HepG2 (cell line): Measurements from ENCODE around the gene ADAM22.

Experiments
- ATF7-NPFF ChIP-seq: sonication (generic); formaldehyde crosslinking; IDR thresholded peaks from 2 replicates; pipeline ENCODE4 v1.8.1; 2023; ENCODE audit warnings: mild to moderate bottlenecking, low read depth, missing genetic modification reagents, moderate library complexity
- FOXJ3 ChIP-seq: sonication (generic); formaldehyde crosslinking; IDR thresholded peaks from 2 replicates; pipeline ENCODE4 v1.4.0; 2020; ENCODE audit warnings: missing genetic modification reagents, mild to moderate bottlenecking, borderline replicate concordance
- KDM5B ChIP-seq: sonication (generic); formaldehyde crosslinking; IDR thresholded peaks from 2 replicates; pipeline ENCODE4 v1.4.0; 2020; ENCODE audit warnings: missing genetic modification reagents, mild to moderate bottlenecking, borderline replicate concordance
- LRRFIP1 ChIP-seq: sonication (generic); formaldehyde crosslinking; conservative IDR thresholded peaks from 2 replicates; pipeline ENCODE4 v1.4.0; 2020; ENCODE audit warnings: missing genetic modification reagents
- REST ChIP-seq, 2 experiments: IDR thresholded peaks; 2 replicates each; pipeline ENCODE4 v1.6.1; 2011 to 2012; ENCODE audit warnings: low read length in 2 of 2, borderline replicate concordance in 1 of 2, low read depth in 1 of 2, mild to moderate bottlenecking in 1 of 2, moderate library complexity in 1 of 2
- ZNF282 ChIP-seq: fragments of 450-650 bp; IDR thresholded peaks from 2 replicates; pipeline ENCODE4 v1.6.1; 2018; ENCODE audit not compliant: partially characterized antibody
- ZNF333 ChIP-seq: sonication (generic); formaldehyde crosslinking; IDR thresholded peaks from 2 replicates; pipeline ENCODE4 v1.4.0; 2020; ENCODE audit warnings: mild to moderate bottlenecking, missing genetic modification reagents, borderline replicate concordance
- ZNF704 ChIP-seq: sonication (generic); formaldehyde crosslinking; IDR thresholded peaks from 2 replicates; pipeline ENCODE4 v1.8.1; 2023; ENCODE audit warnings: mild to moderate bottlenecking, inconsistent platforms, moderate library complexity, missing genetic modification reagents, borderline replicate concordance
- TF ChIP-seq, protein P1 (sequence below): sonication (generic); formaldehyde crosslinking; IDR thresholded peaks from 2 replicates; pipeline ENCODE4 v1.4.0; 2020; ENCODE audit warnings: missing genetic modification reagents, mild to moderate bottlenecking, borderline replicate concordance
- TF ChIP-seq, protein P2 (sequence below): sonication (generic); formaldehyde crosslinking; IDR thresholded peaks from 2 replicates; pipeline ENCODE4 v1.8.0; 2022; ENCODE audit warnings: mild to moderate bottlenecking, missing genetic modification reagents; ENCODE audit not compliant: insufficient replicate concordance

DNA sequence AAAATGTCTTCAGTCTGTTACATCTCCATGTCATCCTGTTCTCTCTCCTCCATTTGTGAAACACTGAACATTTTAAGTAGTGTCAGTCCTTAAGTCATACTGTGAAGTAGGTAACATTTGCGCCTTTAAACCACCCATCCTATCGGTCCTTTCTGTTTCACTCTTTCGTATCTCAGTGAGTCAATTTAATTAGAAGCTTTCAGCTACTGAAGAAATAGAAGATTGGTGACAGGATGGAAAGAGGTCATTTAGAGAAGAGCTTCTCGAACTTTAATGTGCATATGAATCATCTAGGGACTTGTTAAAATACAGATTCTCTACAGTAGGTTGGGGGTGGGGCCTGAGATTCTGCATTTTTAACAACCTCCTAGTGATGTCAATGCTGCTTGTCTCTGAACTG, 172.4 kb downstream of the ADAM22 start:
- TF ChIP-seq, protein P1, sequence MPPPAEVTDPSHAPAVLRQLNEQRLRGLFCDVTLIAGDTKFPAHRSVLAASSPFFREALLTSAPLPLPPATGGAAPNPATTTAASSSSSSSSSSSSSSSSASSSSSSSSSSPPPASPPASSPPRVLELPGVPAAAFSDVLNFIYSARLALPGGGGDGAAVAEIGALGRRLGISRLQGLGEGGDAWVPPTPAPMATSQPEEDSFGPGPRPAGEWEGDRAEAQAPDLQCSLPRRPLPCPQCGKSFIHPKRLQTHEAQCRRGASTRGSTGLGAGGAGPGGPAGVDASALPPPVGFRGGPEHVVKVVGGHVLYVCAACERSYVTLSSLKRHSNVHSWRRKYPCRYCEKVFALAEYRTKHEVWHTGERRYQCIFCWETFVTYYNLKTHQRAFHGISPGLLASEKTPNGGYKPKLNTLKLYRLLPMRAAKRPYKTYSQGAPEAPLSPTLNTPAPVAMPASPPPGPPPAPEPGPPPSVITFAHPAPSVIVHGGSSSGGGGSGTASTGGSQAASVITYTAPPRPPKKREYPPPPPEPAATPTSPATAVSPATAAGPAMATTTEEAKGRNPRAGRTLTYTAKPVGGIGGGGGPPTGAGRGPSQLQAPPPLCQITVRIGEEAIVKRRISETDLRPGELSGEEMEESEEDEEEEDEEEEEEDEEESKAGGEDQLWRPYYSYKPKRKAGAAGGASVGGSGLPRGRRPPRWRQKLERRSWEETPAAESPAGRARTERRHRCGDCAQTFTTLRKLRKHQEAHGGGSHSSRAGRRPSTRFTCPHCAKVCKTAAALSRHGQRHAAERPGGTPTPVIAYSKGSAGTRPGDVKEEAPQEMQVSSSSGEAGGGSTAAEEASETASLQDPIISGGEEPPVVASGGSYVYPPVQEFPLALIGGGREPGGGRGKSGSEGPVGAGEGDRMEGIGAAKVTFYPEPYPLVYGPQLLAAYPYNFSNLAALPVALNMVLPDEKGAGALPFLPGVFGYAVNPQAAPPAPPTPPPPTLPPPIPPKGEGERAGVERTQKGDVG (CRISPR knock-in tag) = no peak
- TF ChIP-seq FOXJ3 (CRISPR knock-in tag) (no peak), KDM5B (CRISPR knock-in tag) (no peak), ZNF282 (no peak), LRRFIP1 (no peak), REST (IDR thresholded peaks at IDR 0.05; ENCODE audit: borderline replicate concordance in 1 of 2, low read depth in 1 of 2, low read length in 2 of 2) (no peak), ZNF333 (no peak), ZNF704 (CRISPR knock-in tag) (no peak), ATF7-NPFF (CRISPR knock-in tag) (no peak)
- TF ChIP-seq, protein P2, sequence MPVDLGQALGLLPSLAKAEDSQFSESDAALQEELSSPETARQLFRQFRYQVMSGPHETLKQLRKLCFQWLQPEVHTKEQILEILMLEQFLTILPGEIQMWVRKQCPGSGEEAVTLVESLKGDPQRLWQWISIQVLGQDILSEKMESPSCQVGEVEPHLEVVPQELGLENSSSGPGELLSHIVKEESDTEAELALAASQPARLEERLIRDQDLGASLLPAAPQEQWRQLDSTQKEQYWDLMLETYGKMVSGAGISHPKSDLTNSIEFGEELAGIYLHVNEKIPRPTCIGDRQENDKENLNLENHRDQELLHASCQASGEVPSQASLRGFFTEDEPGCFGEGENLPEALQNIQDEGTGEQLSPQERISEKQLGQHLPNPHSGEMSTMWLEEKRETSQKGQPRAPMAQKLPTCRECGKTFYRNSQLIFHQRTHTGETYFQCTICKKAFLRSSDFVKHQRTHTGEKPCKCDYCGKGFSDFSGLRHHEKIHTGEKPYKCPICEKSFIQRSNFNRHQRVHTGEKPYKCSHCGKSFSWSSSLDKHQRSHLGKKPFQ (CRISPR knock-in tag) = no peak
